Suprapubic skin (tissue), 4 donors: Measurements from ENCODE around the gene CACNA1E. TPM values are rescaled to one million over a fixed set of nuclear protein-coding genes. Genes with fewer than 3 reads are reported as not detected.

Experiments used
- DNase-seq, 2 donors: peaks; one replicate each; pipeline ENCODE4 v3.0.0-alpha.2; 2019; ENCODE audit warnings: low spot score in 2 of 2
- H3K27ac ChIP-seq: fragments of 200-600 bp; sonication (generic); one replicate; pipeline ENCODE4 v1.5.1; 2019
- H3K27me3 ChIP-seq: fragments of 200-600 bp; sonication (generic); one replicate; pipeline ENCODE4 v1.5.1; 2019
- H3K36me3 ChIP-seq: fragments of 200-600 bp; sonication (generic); one replicate; pipeline ENCODE4 v1.5.1; 2019
- H3K4me1 ChIP-seq: fragments of 200-600 bp; sonication (generic); one replicate; pipeline ENCODE4 v1.5.1; 2019
- H3K4me3 ChIP-seq: fragments of 200-600 bp; sonication (generic); one replicate; pipeline ENCODE4 v1.5.1; 2019; ENCODE audit warnings: mild to moderate bottlenecking
- H3K9me3 ChIP-seq: fragments of 200-600 bp; sonication (generic); one replicate; pipeline ENCODE4 v1.5.1; 2019
- CTCF ChIP-seq, 2 donors: fragments of 200-600 bp in 1 of 2; fragments of 450-650 bp in 1 of 2; sonication (generic) in 1 of 2; IDR thresholded peaks; one replicate each; pipeline ENCODE4 v1.5.1; 2016 to 2019; ENCODE audit warnings: antibody characterized with exemption in 2 of 2, mild to moderate bottlenecking in 1 of 2, moderate library complexity in 1 of 2
- EP300 ChIP-seq: sonication (generic); formaldehyde crosslinking; IDR thresholded peaks from one replicate; pipeline ENCODE4 v1.6.1; 2017; ENCODE audit warnings: antibody characterized with exemption
- POLR2A ChIP-seq, 2 donors: fragments of 450-650 bp; IDR thresholded peaks; one replicate each; pipeline ENCODE4 v1.6.1; 2017; ENCODE audit warnings: antibody characterized with exemption in 2 of 2, mild to moderate bottlenecking in 2 of 2, moderate library complexity in 2 of 2
- POLR2AphosphoS5 ChIP-seq, 3 donors: sonication (generic); formaldehyde crosslinking; IDR thresholded peaks; one replicate each; pipeline ENCODE4 v1.6.1; 2017; ENCODE audit warnings: antibody characterized with exemption in 3 of 3
- WGBS: methylation state at CpG from one replicate; pipeline ENCODE4 v1.1.5; 2018; 5-methylcytosine and 5-hydroxymethylcytosine counted together
- total RNA-seq, 4 donors: library from RNA; depleted of rRNA; stranded (reverse); fragments of >200 nt; gene quantifications; one replicate each; pipeline ENCODE4 v1.1.0, GENCODE V29; 2016

Gene CACNA1E
- total RNA-seq, 4 donors from 2014 or later, result not detected

GRCh38 chr1:181618559-181618958, 135.2 kb downstream of the CACNA1E start:
- Histone ChIP-seq H3K4me1 (no peaks in the 10 kb centered on the region), H3K4me3 (no peak overlapping the region), H3K9me3 (peaks cover 10% of the 10 kb centered on the region), H3K27me3 (peaks cover 4% of the 10 kb centered on the region), H3K27ac (no peak overlapping the region), H3K36me3 (no peaks in the 10 kb centered on the region)
- no peak for DNase-seq
- TF ChIP-seq EP300 (no peak), POLR2AphosphoS5 (IDR thresholded peaks at IDR 0.05) (no peak), CTCF (IDR thresholded peaks at IDR 0.05) (no peak), POLR2A (IDR thresholded peaks at IDR 0.05) (no peak)
- WGBS, result 38% methylated on average over 2 of the region's 2 CpGs

- Histone ChIP-seq H3K4me3 (no peak overlapping the region), H3K27ac (no peak overlapping the region)
- 58% methylated on average over 1 of the region's 1 CpG for WGBS
These were observed 136.9 kb downstream of the CACNA1E start for GRCh38 chr1:181620183-181620582.

GRCh38 chr1:181623850-181624249, 140.5 kb downstream of the CACNA1E start:
- DNase-seq, result no peak
- H3K27me3 ChIP-seq, result no peaks in the 10 kb centered on the region
- no peaks in the 10 kb centered on the region for H3K36me3 ChIP-seq
- H3K27ac ChIP-seq, result no peak overlapping the region
- H3K4me1 ChIP-seq, result no peaks in the 10 kb centered on the region
- H3K4me3 ChIP-seq, result no peak overlapping the region
- WGBS, result 53% methylated on average over 5 of the region's 5 CpGs
- TF ChIP-seq POLR2A (IDR thresholded peaks at IDR 0.05), result no peak
- H3K9me3 ChIP-seq, result no peaks in the 10 kb centered on the region

More at GRCh38 chr1:181620183-181620582, 136.9 kb downstream of the CACNA1E start:
- Histone ChIP-seq H3K4me1 (no peaks in the 10 kb centered on the region), H3K9me3 (no peaks in the 10 kb centered on the region), H3K36me3 (no peaks in the 10 kb centered on the region), H3K27me3 (peaks cover 4% of the 10 kb centered on the region)
- TF ChIP-seq POLR2AphosphoS5 (IDR thresholded peaks at IDR 0.05) (no peak), CTCF (IDR thresholded peaks at IDR 0.05) (no peak), POLR2A (IDR thresholded peaks at IDR 0.05) (no peak), EP300 (no peak)
- DNase-seq, result no peak

- Histone ChIP-seq H3K4me1 (no peaks in the 10 kb centered on the region), H3K4me3 (no peak overlapping the region), H3K9me3 (no peaks in the 10 kb centered on the region), H3K27ac (no peak overlapping the region), H3K27me3 (no peaks in the 10 kb centered on the region), H3K36me3 (no peaks in the 10 kb centered on the region)
- 65% methylated on average over 5 of the region's 5 CpGs for WGBS
- no peak for DNase-seq
- TF ChIP-seq EP300, result no peak
- TF ChIP-seq POLR2A (IDR thresholded peaks at IDR 0.05), result no peak
- no peak for TF ChIP-seq POLR2AphosphoS5 (IDR thresholded peaks at IDR 0.05)
- TF ChIP-seq CTCF (IDR thresholded peaks at IDR 0.05), result no peak
These were observed 143.1 kb downstream of the CACNA1E start for GRCh38 chr1:181626279-181626938.

GRCh38 chr1:181630398-181630797, 147.1 kb downstream of the CACNA1E start:
- no peak for TF ChIP-seq POLR2A (IDR thresholded peaks at IDR 0.05)
- no peak overlapping the region for H3K4me3 ChIP-seq
- H3K36me3 ChIP-seq, result no peaks in the 10 kb centered on the region
- H3K27me3 ChIP-seq, result no peaks in the 10 kb centered on the region
- no peaks in the 10 kb centered on the region for H3K4me1 ChIP-seq
- H3K27ac ChIP-seq, result no peak overlapping the region
- H3K9me3 ChIP-seq, result no peaks in the 10 kb centered on the region
- 61% methylated on average over 2 of the region's 2 CpGs for WGBS
- no peak for DNase-seq

- 58% methylated on average over 3 of the region's 3 CpGs for WGBS
- Histone ChIP-seq H3K27ac (no peak overlapping the region), H3K36me3 (no peaks in the 10 kb centered on the region), H3K4me3 (no peak overlapping the region), H3K9me3 (no peaks in the 10 kb centered on the region), H3K27me3 (no peaks in the 10 kb centered on the region), H3K4me1 (no peaks in the 10 kb centered on the region)
- no peak for DNase-seq
- TF ChIP-seq POLR2A (IDR thresholded peaks at IDR 0.05), result no peak
- no peak for TF ChIP-seq CTCF (IDR thresholded peaks at IDR 0.05)
- no peak for TF ChIP-seq EP300
- TF ChIP-seq POLR2AphosphoS5 (IDR thresholded peaks at IDR 0.05), result no peak
These were observed 147.5 kb downstream of the CACNA1E start for GRCh38 chr1:181630838-181631237.
